NCI-H1105 treated with DMSO at 0.1 percent for 48 hours (cell line): ENCODE measurements around the gene DIP2C.

Experiments used
- DNase-seq: peaks from one replicate; lab custom pipeline; 2025; lab: John Stamatoyannopoulos, UW

The DIP2C gene

DNA sequence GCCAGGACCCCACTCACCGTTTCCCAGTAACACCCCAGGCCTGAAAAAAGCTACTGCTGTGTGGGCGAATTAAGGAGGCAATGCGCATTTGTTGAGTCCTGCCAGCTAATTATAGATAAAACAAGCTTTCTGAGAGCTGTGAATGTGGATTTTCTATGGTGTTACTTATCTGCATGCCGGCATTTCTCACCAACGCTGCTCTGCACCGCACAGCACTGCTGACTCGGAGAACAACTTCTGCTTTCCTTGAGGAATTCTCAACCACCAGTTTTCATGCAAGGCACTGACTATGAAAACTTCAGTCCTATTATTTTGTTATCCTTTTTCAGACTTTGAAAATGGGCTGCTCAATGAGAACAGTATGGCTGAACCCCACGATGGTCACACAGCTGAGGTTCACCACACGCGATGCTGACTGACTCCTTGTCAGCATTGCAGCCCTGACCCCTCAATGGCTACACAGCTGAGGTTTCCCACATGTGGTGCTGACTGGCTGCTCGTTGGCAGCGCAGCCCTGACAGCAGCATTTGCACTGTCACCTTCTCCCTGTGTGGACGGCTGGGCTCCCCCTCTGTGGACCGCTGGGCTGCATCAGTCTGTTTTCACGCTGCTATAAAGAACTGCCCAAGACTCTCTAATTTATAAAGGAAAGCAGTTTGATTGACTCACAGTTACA, 190.6 kb downstream of the DIP2C start:
- no peak for DNase-seq

GRCh38 chr10:497898-498451, 191.5 kb downstream of the DIP2C start:
- no peak for DNase-seq

DNA sequence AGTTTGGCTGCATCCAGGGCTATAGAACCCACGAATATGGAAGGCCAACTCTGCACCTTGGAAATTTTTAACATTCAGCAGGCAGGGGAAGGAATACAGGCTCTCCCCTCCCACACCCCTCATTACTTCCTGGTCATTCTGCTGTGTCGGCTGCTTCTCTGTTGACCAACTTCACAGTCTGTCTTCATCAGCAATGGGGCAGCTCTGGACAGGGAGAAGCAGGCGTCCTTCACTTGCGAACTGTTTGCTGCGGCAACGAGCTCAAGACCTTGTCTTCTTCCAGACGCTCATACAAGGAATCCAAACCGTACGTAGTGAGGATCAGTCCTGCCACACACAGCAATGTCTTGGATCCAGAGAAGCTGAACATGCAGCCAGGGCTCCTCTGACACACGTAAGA, 192.2 kb downstream of the DIP2C start:
- no peak for DNase-seq

GRCh38 chr10:494556-494955, 194.9 kb downstream of the DIP2C start:
- no peak for DNase-seq

DNA sequence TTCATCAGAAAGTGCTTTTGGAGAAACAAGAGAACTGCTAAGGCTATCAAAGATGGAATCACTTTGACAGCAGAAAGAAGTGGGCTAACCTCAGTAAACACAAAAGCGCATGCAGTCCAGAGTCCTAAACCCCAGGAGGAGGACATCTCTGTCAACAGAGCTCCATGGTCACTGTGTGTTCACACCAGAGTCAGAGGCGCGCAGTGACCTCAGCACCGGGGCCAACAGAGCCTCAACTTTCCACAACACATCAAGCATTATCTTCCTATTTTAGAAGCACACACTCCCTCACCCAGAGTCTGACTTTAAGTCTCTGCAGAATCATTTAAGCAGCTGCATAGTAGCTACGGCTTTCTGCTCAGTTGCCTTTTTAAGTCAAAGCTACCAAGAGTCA, 195.3 kb downstream of the DIP2C start:
- no peak for DNase-seq

GRCh38 chr10:493391-494148, 195.9 kb downstream of the DIP2C start:
- no peak for DNase-seq

- DNase-seq = no peak
These were observed 196.6 kb downstream of the DIP2C start for GRCh38 chr10:492836-493235.

- DNase-seq = no peak
These were observed 197.6 kb downstream of the DIP2C start for GRCh38 chr10:491667-492424.

GRCh38 chr10:490891-491571, 198.4 kb downstream of the DIP2C start:
- DNase-seq = no peak

DNA sequence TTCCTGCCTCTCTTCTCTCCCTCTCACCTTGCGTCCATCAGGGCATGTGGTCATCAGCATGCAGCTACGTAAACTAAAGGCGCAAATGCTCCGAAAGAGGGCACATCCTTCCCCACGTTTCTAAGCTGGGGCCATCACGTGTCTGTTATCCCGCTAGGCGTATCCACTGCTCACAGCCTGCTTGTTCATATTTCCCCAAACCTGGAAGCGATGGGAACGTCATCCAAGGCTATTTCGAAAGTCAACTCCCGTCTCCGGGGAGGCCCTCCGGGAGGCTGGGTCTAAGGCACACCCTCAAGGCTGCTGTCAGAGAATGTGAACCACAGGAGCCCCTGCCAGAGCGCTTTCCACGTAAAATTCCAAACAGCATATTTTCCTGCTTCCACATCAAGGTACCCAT, 199.2 kb downstream of the DIP2C start:
- DNase-seq = no peak

- no peak for DNase-seq
These were observed 200.1 kb downstream of the DIP2C start for GRCh38 chr10:489330-489729.

- DNase-seq = no peak
These were observed 200.6 kb downstream of the DIP2C start for GRCh38 chr10:488933-489215.

GRCh38 chr10:488081-488932, 201.2 kb downstream of the DIP2C start:
- no peak for DNase-seq

- DNase-seq = no peak
These were observed 202.7 kb downstream of the DIP2C start for GRCh38 chr10:486666-487322.

DNA sequence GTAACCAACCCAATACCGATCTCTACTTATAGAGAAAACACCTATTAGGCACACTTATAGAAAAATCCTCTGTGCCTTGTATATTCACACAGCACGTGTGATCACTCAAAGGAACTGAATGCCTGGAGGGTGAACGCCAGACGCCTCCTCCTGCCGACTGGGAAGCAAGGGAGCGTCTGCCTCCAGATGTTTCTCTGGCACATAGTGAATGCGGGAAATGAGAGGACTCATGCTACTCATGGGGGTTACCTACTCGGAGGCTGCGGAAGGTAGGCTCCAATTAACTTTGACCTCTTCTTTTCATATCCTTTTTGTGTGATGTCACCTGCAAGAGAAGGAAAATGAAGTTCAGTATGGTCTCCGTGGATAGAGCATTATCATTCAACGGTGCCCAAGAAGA, 203.3 kb downstream of the DIP2C start:
- DNase-seq = no peak

- DNase-seq = no peak
These were observed 203.7 kb downstream of the DIP2C start for GRCh38 chr10:485776-486175.

DNA sequence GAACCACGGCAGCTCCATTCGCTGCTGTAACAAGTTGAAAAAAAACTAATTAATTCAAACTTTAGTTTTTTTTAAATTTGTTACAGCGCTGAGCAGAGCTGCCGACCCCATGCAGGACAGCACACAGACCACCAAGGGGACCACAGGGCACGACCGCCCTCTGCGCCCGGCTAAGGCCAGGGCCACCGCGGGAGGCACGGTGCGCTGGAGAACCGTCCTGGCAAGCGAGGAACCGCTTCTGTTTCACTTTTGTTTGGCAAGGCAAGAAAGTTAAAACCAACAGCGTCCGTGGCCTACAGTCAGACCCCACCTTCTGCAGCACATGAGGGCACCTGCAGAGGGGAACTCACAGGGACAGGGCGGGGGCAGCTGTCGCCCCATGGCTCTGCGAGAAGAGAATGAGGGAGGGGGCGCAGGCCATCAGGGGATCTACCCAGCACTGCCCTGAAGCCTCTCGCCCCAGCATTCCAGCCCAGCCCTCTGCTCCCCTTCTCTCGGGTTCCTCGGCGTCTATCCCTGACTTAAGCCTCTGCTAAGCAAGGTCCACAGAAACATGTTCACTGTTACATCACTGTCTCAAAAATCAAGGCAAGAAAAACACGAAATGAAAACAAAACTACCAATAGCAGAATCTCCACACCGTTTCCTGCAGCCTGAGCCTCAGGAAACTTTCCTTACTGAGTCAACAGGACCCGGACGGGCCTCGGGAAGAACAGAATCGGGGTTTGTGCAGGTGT, 204.4 kb downstream of the DIP2C start:
- DNase-seq = no peak

DNA sequence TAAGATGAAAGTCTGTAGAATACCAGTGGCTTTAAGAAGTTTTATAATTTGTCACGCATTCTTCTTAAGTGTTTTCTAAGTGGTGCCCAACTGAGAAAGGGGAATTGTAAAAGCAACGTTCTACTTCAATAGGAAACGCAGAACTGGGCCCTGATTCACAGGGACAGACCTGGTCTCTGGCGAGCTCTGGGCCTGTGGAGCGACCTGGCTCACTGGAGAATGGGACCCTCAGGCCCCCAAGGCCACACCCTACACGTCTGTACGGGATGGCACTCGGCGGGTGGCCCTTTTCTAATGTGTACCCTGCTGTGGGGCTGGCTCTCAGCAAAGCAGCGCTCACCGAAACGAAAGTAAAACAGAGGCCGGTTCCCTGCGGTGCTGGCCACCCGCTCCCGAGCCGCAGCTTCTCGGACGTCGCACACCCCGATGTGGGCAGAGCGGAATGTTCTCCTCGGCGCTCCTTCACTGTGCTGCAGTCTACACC, 205.0 kb downstream of the DIP2C start:
- no peak for DNase-seq

DNA sequence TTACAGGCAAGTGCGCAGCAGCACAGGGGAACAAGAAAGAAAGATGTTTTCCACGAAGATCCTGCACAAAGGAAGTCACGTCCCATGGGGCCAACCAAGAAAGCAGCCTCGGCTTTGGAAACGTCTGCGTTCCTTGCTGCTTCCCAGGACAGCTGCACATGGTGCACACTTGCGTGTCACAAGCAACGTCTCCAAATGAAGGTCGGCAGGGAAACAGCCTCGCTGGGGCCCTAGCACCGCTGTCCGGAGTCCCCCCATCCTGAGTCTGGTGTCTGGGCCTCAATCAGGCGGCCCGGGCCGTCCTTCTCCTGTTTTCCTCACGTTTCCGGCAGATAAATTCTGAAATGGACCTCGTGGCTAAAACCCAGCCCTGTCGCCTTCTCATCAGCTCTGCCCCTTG, 206.2 kb downstream of the DIP2C start:
- no peak for DNase-seq

GRCh38 chr10:482848-483247, 206.6 kb downstream of the DIP2C start:
- DNase-seq = no peak
